ENCODE results near the gene BORCS5.

DNA sequence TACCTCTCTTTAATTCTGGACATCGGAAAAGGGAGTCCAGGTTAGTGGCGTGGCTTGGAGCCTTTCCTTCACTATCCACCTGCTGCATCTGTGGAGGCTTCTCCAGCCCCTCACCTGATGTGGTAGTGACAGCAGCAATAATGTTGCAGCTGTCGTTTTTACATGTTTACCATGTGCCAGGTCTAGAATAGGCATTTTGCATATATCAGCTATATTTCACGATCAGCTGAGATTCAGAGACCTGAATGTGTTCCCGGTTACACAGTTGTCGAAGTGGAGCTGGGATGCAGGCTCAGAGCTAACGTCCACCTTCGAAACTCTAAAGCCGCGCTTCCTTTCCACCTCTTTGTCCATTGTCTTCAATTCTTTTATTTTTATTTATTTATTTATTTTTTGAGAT lies 91.0 kb downstream of the BORCS5 start:
- TF ChIP-seq EZH2 (IDR thresholded peaks at IDR 0.05), result no peak
- TF ChIP-seq POLR2AphosphoS5 (IDR thresholded peaks at IDR 0.05; ENCODE audit: borderline replicate concordance, low read depth, low read length), result no peak

All from SK-N-MC (cell line).